GM19328 (cell line): ENCODE measurements around the gene NTSR2.

ENCODE experiments used
- ATAC-seq: cut with Tn5 transposase; IDR thresholded peaks from one replicate; pipeline ENCODE4 v1.9.1; 2021; ENCODE audit warnings: mild to moderate bottlenecking, moderate library complexity; ENCODE audit not compliant: unreplicated experiment

NTSR2 gene

GRCh38 chr2:11658208-11659114 is 11.5 kb downstream of the NTSR2 start:
- ATAC-seq, result no peak

GRCh38 chr2:11657646-11658045 is 12.3 kb downstream of the NTSR2 start:
- no peak for ATAC-seq

- no peak for ATAC-seq
Measured at GRCh38 chr2:11657195-11657594, 12.8 kb downstream of the NTSR2 start.

GRCh38 chr2:11656671-11657101 is 13.3 kb downstream of the NTSR2 start:
- ATAC-seq, result no peak

- ATAC-seq, result no peak
Measured at GRCh38 chr2:11656252-11656651, 13.7 kb downstream of the NTSR2 start.

- ATAC-seq, result no peak
Measured at GRCh38 chr2:11655495-11655894, 14.5 kb downstream of the NTSR2 start.

- ATAC-seq, result no peak
Measured at GRCh38 chr2:11652553-11652952, 17.4 kb downstream of the NTSR2 start.

GRCh38 chr2:11651856-11652548 is 18.0 kb downstream of the NTSR2 start:
- ATAC-seq, result no peak

GRCh38 chr2:11649093-11649492 is 20.9 kb downstream of the NTSR2 start:
- no peak for ATAC-seq

- no peak for ATAC-seq
Measured at GRCh38 chr2:11647834-11648600, 22.0 kb downstream of the NTSR2 start.

- no peak for ATAC-seq
Measured at GRCh38 chr2:11646530-11646929, 23.5 kb downstream of the NTSR2 start.

GRCh38 chr2:11644293-11644692 is 25.7 kb downstream of the NTSR2 start:
- no peak for ATAC-seq

GRCh38 chr2:11642972-11643371 is 27.0 kb downstream of the NTSR2 start:
- ATAC-seq, result no peak

- no peak for ATAC-seq
Measured at GRCh38 chr2:11640132-11640531, 29.9 kb downstream of the NTSR2 start.

- no peak for ATAC-seq
Measured at GRCh38 chr2:11639503-11639902, 30.5 kb downstream of the NTSR2 start.

GRCh38 chr2:11637546-11637945 is 32.4 kb downstream of the NTSR2 start:
- ATAC-seq, result no peak

GRCh38 chr2:11636593-11637295 is 33.3 kb downstream of the NTSR2 start:
- no peak for ATAC-seq

- no peak for ATAC-seq
Measured at GRCh38 chr2:11635141-11635540, 34.9 kb downstream of the NTSR2 start.

GRCh38 chr2:11634584-11634983 is 35.4 kb downstream of the NTSR2 start:
- no peak for ATAC-seq

GRCh38 chr2:11633923-11634478 is 36.0 kb downstream of the NTSR2 start:
- ATAC-seq, result no peak
